Breast epithelium (tissue), 3 donors: Measurements from ENCODE around the gene GRPEL1.

ENCODE experiments used
- POLR2A ChIP-seq: fragments of 450-650 bp; IDR thresholded peaks from one replicate; pipeline ENCODE4 v1.6.1; 2016; ENCODE audit warnings: antibody characterized with exemption, mild to moderate bottlenecking, moderate library complexity
- POLR2AphosphoS5 ChIP-seq, 3 donors: sonication (generic); formaldehyde crosslinking; IDR thresholded peaks; one replicate each; pipeline ENCODE4 v1.6.1; 2017; ENCODE audit warnings: antibody characterized with exemption in 3 of 3
- TF ChIP-seq, protein P1 (sequence below), 3 donors: fragments of 450-650 bp; IDR thresholded peaks; one replicate each; pipeline ENCODE4 v1.5.1; 2016 to 2017; ENCODE audit warnings: antibody characterized with exemption in 3 of 3, mild to moderate bottlenecking in 3 of 3, moderate library complexity in 3 of 3

DNA sequence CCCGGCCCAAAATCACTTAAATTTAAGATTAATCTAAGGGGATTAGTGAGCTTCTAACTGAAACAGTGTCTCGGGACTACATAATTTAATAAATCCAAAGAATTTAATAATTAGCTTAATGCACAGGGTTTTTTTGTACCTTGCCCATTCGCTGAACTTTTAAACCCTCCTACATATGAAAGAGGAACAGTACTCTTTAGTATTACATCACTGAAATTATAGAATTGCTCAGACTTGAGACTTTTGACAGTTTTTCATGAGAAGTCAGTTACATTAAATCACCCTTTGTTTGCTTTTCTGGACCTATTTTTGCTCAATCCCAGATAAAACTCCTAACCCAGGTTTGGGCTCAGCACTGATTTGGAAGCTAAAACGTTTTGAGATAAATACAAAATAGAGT lies 27.1 kb downstream of the GRPEL1 start:
- no peak for TF ChIP-seq POLR2A
- TF ChIP-seq, protein P1, sequence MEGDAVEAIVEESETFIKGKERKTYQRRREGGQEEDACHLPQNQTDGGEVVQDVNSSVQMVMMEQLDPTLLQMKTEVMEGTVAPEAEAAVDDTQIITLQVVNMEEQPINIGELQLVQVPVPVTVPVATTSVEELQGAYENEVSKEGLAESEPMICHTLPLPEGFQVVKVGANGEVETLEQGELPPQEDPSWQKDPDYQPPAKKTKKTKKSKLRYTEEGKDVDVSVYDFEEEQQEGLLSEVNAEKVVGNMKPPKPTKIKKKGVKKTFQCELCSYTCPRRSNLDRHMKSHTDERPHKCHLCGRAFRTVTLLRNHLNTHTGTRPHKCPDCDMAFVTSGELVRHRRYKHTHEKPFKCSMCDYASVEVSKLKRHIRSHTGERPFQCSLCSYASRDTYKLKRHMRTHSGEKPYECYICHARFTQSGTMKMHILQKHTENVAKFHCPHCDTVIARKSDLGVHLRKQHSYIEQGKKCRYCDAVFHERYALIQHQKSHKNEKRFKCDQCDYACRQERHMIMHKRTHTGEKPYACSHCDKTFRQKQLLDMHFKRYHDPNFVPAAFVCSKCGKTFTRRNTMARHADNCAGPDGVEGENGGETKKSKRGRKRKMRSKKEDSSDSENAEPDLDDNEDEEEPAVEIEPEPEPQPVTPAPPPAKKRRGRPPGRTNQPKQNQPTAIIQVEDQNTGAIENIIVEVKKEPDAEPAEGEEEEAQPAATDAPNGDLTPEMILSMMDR (IDR thresholded peaks at IDR 0.05), result no peak
- TF ChIP-seq POLR2AphosphoS5 (IDR thresholded peaks at IDR 0.05), result no peak
